GM12878 (cell line): ENCODE measurements around the gene FTO. TPM values are rescaled to one million over a fixed set of nuclear protein-coding genes. Genes with fewer than 3 reads are reported as not detected.

ENCODE experiments used
- ATAC-seq: fragments of 200-7000 bp; cut with Tn5 transposase; 3 replicates; pipeline ENCODE4 v1.9.1; 2020; ENCODE audit warnings: mild to moderate bottlenecking, moderate library complexity
- BruUV-seq: library from RNA; stranded (reverse); fragments of 400-500 nt; replicated peaks from 2 replicates; lab custom pipeline; 2021; lab: Mats Ljungman, UMichigan
- CTCF ChIA-PET: fragments of 300-600 bp; sonication (Branson Sonifier 250); formaldehyde crosslinking; extraction: SDS; loops from one replicate; lab custom pipeline; 2021; ENCODE audit warnings: inconsistent platforms; lab: Yijun Ruan, JAX
- POLR2A ChIA-PET: fragments of 350-600 bp; formaldehyde crosslinking; extraction: SDS; loops from one replicate; lab custom pipeline; 2021; ENCODE audit warnings: inconsistent platforms; lab: Charles Lee
- RAD21 ChIA-PET: fragments of 300-600 bp; sonication (Branson Sonifier 250); formaldehyde crosslinking; loops from one replicate; lab custom pipeline; 2023; ENCODE audit warnings: antibody characterized with exemption; ENCODE audit not compliant: unreplicated experiment; lab: Charles Lee
- SMC1A ChIA-PET: fragments of 300-600 bp; sonication (Branson Sonifier 250); formaldehyde crosslinking; loops from one replicate; lab custom pipeline; 2023; ENCODE audit not compliant: unreplicated experiment, uncharacterized antibody; lab: Charles Lee
- DNase-seq: peaks from one replicate; pipeline ENCODE4 v3.0.0-alpha.2; 2011; ENCODE audit warnings: low read depth, low spot score
- FAIRE-seq: peaks from 3 replicates; lab custom pipeline; 2011; peaks lifted over from hg19 to GRCh38; lab: Jason Lieb, UNC
- H2AFZ ChIP-seq: 2 replicates; pipeline ENCODE4 v1.6.0; 2011; ENCODE audit warnings: low read depth, low read length, control low read depth; ENCODE audit not compliant: control insufficient read depth
- H3K27ac ChIP-seq: 2 replicates; pipeline ENCODE4 v1.5.1; 2011; ENCODE audit warnings: control low read depth; ENCODE audit not compliant: control insufficient read depth, insufficient read depth
- H3K27me3 ChIP-seq, 2 experiments: replicated peaks in 1 of 2; 2 replicates each; pipeline versions ENCODE4 v1.6.0 to v1.6.1; 2011; ENCODE audit warnings: low read length in 1 of 2; ENCODE audit not compliant: control insufficient read depth in 2 of 2, insufficient read depth in 2 of 2
- H3K36me3 ChIP-seq, 2 experiments: 2 replicates each; pipeline ENCODE4 v1.5.1; 2011; ENCODE audit warnings: low read length in 1 of 2; ENCODE audit not compliant: control insufficient read depth in 2 of 2, insufficient read depth in 2 of 2
- H3K4me1 ChIP-seq: 2 replicates; pipeline ENCODE4 v1.6.1; 2011; ENCODE audit warnings: mild to moderate bottlenecking, low read length, moderate library complexity, mixed read lengths; ENCODE audit not compliant: control insufficient read depth, insufficient read depth
- H3K4me2 ChIP-seq: 2 replicates; pipeline ENCODE4 v1.6.0; 2011; ENCODE audit warnings: control low read depth; ENCODE audit not compliant: control insufficient read depth, insufficient read depth
- H3K4me3 ChIP-seq: fragments of 200-600 bp; sonication (generic); 2 replicates; pipeline ENCODE4 v1.5.1; 2016
- H3K79me2 ChIP-seq: 2 replicates; pipeline ENCODE4 v1.6.0; 2011; ENCODE audit warnings: low read length; ENCODE audit not compliant: control insufficient read depth, insufficient read depth
- H3K9ac ChIP-seq: 2 replicates; pipeline ENCODE4 v1.8.0; 2011; ENCODE audit warnings: low read length, control low read depth, mixed read lengths; ENCODE audit not compliant: control insufficient read depth, insufficient read depth
- H3K9me3 ChIP-seq: replicated peaks from 3 replicates; pipeline ENCODE4 v1.5.1; 2011; ENCODE audit warnings: mild to moderate bottlenecking, low read length; ENCODE audit not compliant: control insufficient read depth, insufficient read depth
- H4K20me1 ChIP-seq: 2 replicates; pipeline ENCODE4 v1.6.0; 2011; ENCODE audit not compliant: control insufficient read depth, insufficient read depth
- E2F8 ChIP-seq: fragments of 450-650 bp; IDR thresholded peaks from 2 replicates; pipeline ENCODE4 v1.6.1; 2018; ENCODE audit warnings: mild to moderate bottlenecking, low read depth, moderate library complexity; ENCODE audit not compliant: partially characterized antibody
- GATAD2B ChIP-seq: fragments of 450-650 bp; conservative IDR thresholded peaks from 2 replicates; pipeline ENCODE4 v1.6.1; 2017; ENCODE audit warnings: low read depth, mild to moderate bottlenecking, moderate library complexity
- IKZF1 ChIP-seq: fragments of 450-650 bp; conservative IDR thresholded peaks from 2 replicates; pipeline ENCODE4 v1.6.1; 2017; ENCODE audit warnings: antibody characterized with exemption, mild to moderate bottlenecking
- MTA2 ChIP-seq: fragments of 450-650 bp; IDR thresholded peaks from 2 replicates; pipeline ENCODE4 v1.6.1; 2016; ENCODE audit warnings: low read depth, mild to moderate bottlenecking, moderate library complexity
- MXI1 ChIP-seq: fragments of 150-350 bp; IDR thresholded peaks from 2 replicates; pipeline ENCODE4 v1.6.1; 2011; ENCODE audit warnings: low read depth, mild to moderate bottlenecking, inconsistent platforms, low read length, improper control_type of control experiment
- NFIC ChIP-seq: IDR thresholded peaks from 2 replicates; pipeline ENCODE4 v1.6.1; 2012; ENCODE audit warnings: low read depth, mild to moderate bottlenecking, inconsistent platforms, low read length, moderate library complexity
- NR2C1 ChIP-seq: fragments of 450-650 bp; IDR thresholded peaks from 2 replicates; pipeline ENCODE4 v1.6.1; 2017; ENCODE audit warnings: antibody characterized with exemption, mild to moderate bottlenecking, moderate library complexity
- POLR2A ChIP-seq: IDR thresholded peaks from 2 replicates; pipeline ENCODE4 v1.6.1; 2011; ENCODE audit warnings: low read depth, mild to moderate bottlenecking, low read length
- PRDM15 ChIP-seq: fragments of 450-650 bp; formaldehyde crosslinking; IDR thresholded peaks from 2 replicates; pipeline ENCODE4 v1.4.0; 2020; ENCODE audit warnings: mild to moderate bottlenecking, moderate library complexity
- SIX5 ChIP-seq: IDR thresholded peaks from 2 replicates; pipeline ENCODE4 v1.6.1; 2011; ENCODE audit warnings: mild to moderate bottlenecking, low read depth, low read length, moderate library complexity; ENCODE audit not compliant: severe bottlenecking
- SREBF1 ChIP-seq: IDR thresholded peaks from 2 replicates; pipeline ENCODE4 v1.6.1; 2012; ENCODE audit warnings: mild to moderate bottlenecking, low read length
- ZNF622 ChIP-seq: fragments of 450-650 bp; IDR thresholded peaks from 2 replicates; pipeline ENCODE4 v1.6.1; 2017; ENCODE audit warnings: mild to moderate bottlenecking, inconsistent platforms
- WGBS: methylation state at CpG from one replicate; pipeline ENCODE4 v1.1.6; 2016; ENCODE audit warnings: low lambda C conversion rate; ENCODE audit not compliant: insufficient replicate concordance, insufficient coverage; ENCODE audit errors: missing lambda C conversion rate; 5-methylcytosine and 5-hydroxymethylcytosine counted together
- in situ Hi-C: fragments of 300-500 bp; cut with MboI; formaldehyde crosslinking; loops from 9 replicates; pipeline ENCODE4 v1.14.3; 2018; ENCODE audit warnings: mixed read lengths
- intact Hi-C: fragments of 100-400 bp; cut with micrococcal nuclease; formaldehyde crosslinking; loops from one replicate; pipeline ENCODE4 v1.14.2; 2022; ENCODE audit not compliant: unreplicated experiment
- polyA plus RNA-seq, 11 experiments: library from polyadenylated mRNA; depleted of rRNA in 4 of 11; unstranded in 6 of 11; stranded (reverse) in 5 of 11; fragments of >200 nt; fragmentation: Nextera tagmentation in 4 of 11; fragmentation: Illumina TruSeq in 1 of 11; extraction: Ambion mirVana in 4 of 11; extraction: Trizol in 1 of 11; gene quantifications; 1 replicate in 1 of 11; 2 replicates in 10 of 11; pipeline versions ENCODE4 v1.2.1 to v1.2.3, GENCODE V29; 2011 to 2016; ENCODE audit warnings: inconsistent platforms in 2 of 11, missing spikeins in 2 of 11, low read depth in 1 of 11
- total RNA-seq, 4 experiments: library from RNA; depleted of rRNA in 3 of 4; stranded (reverse); fragments of >200 nt in 3 of 4; fragmentation: Illumina TruSeq in 1 of 4; extraction: Trizol in 1 of 4; gene quantifications; 2 replicates each; pipeline versions ENCODE4 v1.2.1 to v1.2.3, GENCODE V29; 2013 to 2021

FTO gene
- total and polyA plus RNA-seq, 10 of the 15 experiments (the other 5 are each of a cell fraction or from before 2014, with no cell fraction given), result 20.1 to 55.0 (median 47.0) TPM

- ChIA-PET CTCF (interaction anchor here (1.1 to 1.7 kb wide), 3 partner anchors 8 to 351 kb away, joined by 3 to 5 read pairs (median 3); no protein-coding TSS in a partner anchor), SMC1A (interaction anchor here (0.7 to 1.6 kb wide), 3 partner anchors 10 to 15 kb away, joined by 3 to 4 read pairs (median 4); no protein-coding TSS in a partner anchor), POLR2A (interaction anchor here (0.5 to 0.7 kb wide), 2 partner anchors 29 to 207 kb away, joined by 4 to 5 read pairs; no protein-coding TSS in a partner anchor), RAD21 (interaction anchor here (0.7 kb wide), 1 partner anchor 12 kb away, joined by 3 read pairs; no protein-coding TSS in a partner anchor)
- H3K4me3 ChIP-seq, result no peak overlapping the region
- WGBS, result 74% methylated on average over 4 of the region's 4 CpGs
- no peaks in the 10 kb centered on the region for H3K9me3 ChIP-seq
- no peak for DNase-seq
- H4K20me1 ChIP-seq, result no peaks in the 10 kb centered on the region
- no peaks in the 10 kb centered on the region for H3K36me3 ChIP-seq
- TF ChIP-seq ZNF622, result no peak
- no peak for TF ChIP-seq SIX5
- no peak for TF ChIP-seq SREBF1
- TF ChIP-seq MTA2, result no peak
- TF ChIP-seq NR2C1, result no peak
- TF ChIP-seq GATAD2B, result no peak
- no peak for TF ChIP-seq PRDM15 (CRISPR knock-in tag)
- TF ChIP-seq IKZF1, result no peak
- no peak for TF ChIP-seq E2F8
- TF ChIP-seq NFIC, result no peak
- no peak for TF ChIP-seq POLR2A
- no peak for TF ChIP-seq MXI1
- H3K79me2 ChIP-seq, result no peaks in the 10 kb centered on the region
- H3K4me1 ChIP-seq, result no peaks in the 10 kb centered on the region
- no peak overlapping the region for H3K9ac ChIP-seq
- intact Hi-C loops (no loop called here), in situ Hi-C loops (no loop called here)
- H3K27ac ChIP-seq, result no peak overlapping the region
- ATAC-seq, result no peak
- H3K4me2 ChIP-seq, result no peak overlapping the region
- FAIRE-seq, result no peak
- no TSS peak for BruUV-seq
- H3K27me3 ChIP-seq, result no peaks in the 10 kb centered on the region
- no peak overlapping the region for H2AFZ ChIP-seq
Observed at GRCh38 chr16:53900667-53901066, 196.7 kb downstream of the FTO start.
